OCI-LY7 (cell line): ENCODE results near the gene EIF4H. TPM values are rescaled to one million over a fixed set of nuclear protein-coding genes. Genes with fewer than 3 reads are reported as not detected.

Source experiments
- BruUV-seq: library from RNA; stranded (reverse); fragments of 400-500 nt; replicated peaks from 2 replicates; lab custom pipeline; 2021; lab: Mats Ljungman, UMichigan
- CTCF ChIA-PET: fragments of 300-600 bp; sonication (Branson Sonifier 250); formaldehyde crosslinking; loops from one replicate; lab custom pipeline; 2022; ENCODE audit warnings: antibody characterized with exemption; ENCODE audit not compliant: unreplicated experiment; lab: Charles Lee
- POLR2A ChIA-PET: fragments of 300-600 bp; sonication (Branson Sonifier 250); formaldehyde crosslinking; loops from one replicate; lab custom pipeline; 2022; ENCODE audit warnings: antibody characterized with exemption; lab: Charles Lee
- DNase-seq: peaks from one replicate; pipeline ENCODE4 v3.0.0-alpha.2; 2015; ENCODE audit warnings: low spot score
- H2AFZ ChIP-seq: fragments of 200-600 bp; sonication (generic), shearing (Covaris generic); 2 replicates; pipeline ENCODE4 v1.6.1; 2014; ENCODE audit warnings: mild to moderate bottlenecking, antibody characterized with exemption, low read length, moderate library complexity
- H3K27ac ChIP-seq: fragments of 200-600 bp; sonication (generic); 2 replicates; pipeline ENCODE4 v1.5.1; 2014; ENCODE audit warnings: mixed run types, low read depth, mild to moderate bottlenecking, moderate library complexity, low read length, inconsistent platforms; ENCODE audit not compliant: poor library complexity, severe bottlenecking
- H3K36me3 ChIP-seq: fragments of 200-600 bp; sonication (generic); 2 replicates; pipeline ENCODE4 v1.6.1; 2014; ENCODE audit warnings: mild to moderate bottlenecking, antibody characterized with exemption, low read length, moderate library complexity, mixed read lengths; ENCODE audit not compliant: insufficient read depth
- H3K4me1 ChIP-seq: fragments of 200-600 bp; sonication (generic); 2 replicates; pipeline ENCODE4 v1.5.1; 2014; ENCODE audit warnings: mild to moderate bottlenecking, low read length; ENCODE audit not compliant: insufficient read depth, poor library complexity, severe bottlenecking
- H3K4me2 ChIP-seq: fragments of 200-600 bp; sonication (generic); 2 replicates; pipeline ENCODE4 v1.6.1; 2014; ENCODE audit warnings: mild to moderate bottlenecking, low read length
- H3K4me3 ChIP-seq: fragments of 200-600 bp; sonication (generic); 2 replicates; pipeline ENCODE4 v1.5.1; 2014; ENCODE audit warnings: mild to moderate bottlenecking, low read depth, low read length; ENCODE audit not compliant: poor library complexity, severe bottlenecking
- H3K79me2 ChIP-seq: fragments of 200-600 bp; sonication (generic); 2 replicates; pipeline ENCODE4 v1.6.1; 2016; ENCODE audit warnings: low read depth, mild to moderate bottlenecking, low read length, moderate library complexity, mixed read lengths; ENCODE audit not compliant: insufficient read depth
- H3K9me2 ChIP-seq: fragments of 200-600 bp; sonication (generic); 2 replicates; pipeline ENCODE4 v1.6.1; 2016; ENCODE audit warnings: mild to moderate bottlenecking, low read length, mixed read lengths; ENCODE audit not compliant: insufficient read depth
- H3K9me3 ChIP-seq: fragments of 200-600 bp; sonication (generic); 2 replicates; pipeline ENCODE4 v1.6.1; 2014; ENCODE audit warnings: mild to moderate bottlenecking, mixed run types, low read length, mixed read lengths
- H4K20me1 ChIP-seq: fragments of 200-600 bp; sonication (generic); 2 replicates; pipeline ENCODE4 v1.6.1; 2014; ENCODE audit warnings: mild to moderate bottlenecking, antibody characterized with exemption, low read length, moderate library complexity, mixed read lengths; ENCODE audit not compliant: insufficient read depth
- EZH2phosphoT487 ChIP-seq: fragments of 200-600 bp; sonication (generic); IDR thresholded peaks from 2 replicates; pipeline ENCODE4 v1.6.1; 2018; ENCODE audit warnings: low read depth, borderline replicate concordance, mild to moderate bottlenecking, mixed run types, antibody characterized with exemption, low read length, moderate library complexity, mixed read lengths
- intact Hi-C: fragments of 100-400 bp; cut with micrococcal nuclease; formaldehyde crosslinking; loops from one replicate; pipeline ENCODE4 v1.10.0; 2022; ENCODE audit not compliant: unreplicated experiment
- total RNA-seq, 2 experiments: library from RNA; depleted of rRNA in 1 of 2; stranded (reverse); fragments of >200 nt in 1 of 2; shearing (Covaris generic) in 1 of 2; gene quantifications; 2 replicates each; pipeline ENCODE4 v1.2.3, GENCODE V29; 2014 to 2022
- TF ChIP-seq, protein P1 (sequence below): fragments of 200-600 bp; sonication (generic); conservative IDR thresholded peaks from 2 replicates; pipeline ENCODE4 v1.5.1; 2014; ENCODE audit warnings: mild to moderate bottlenecking, antibody characterized with exemption, low read length, moderate library complexity, mixed read lengths

Gene EIF4H
- total RNA-seq, 2 experiments from 2014 or later: 202 to 345 TPM

DNA sequence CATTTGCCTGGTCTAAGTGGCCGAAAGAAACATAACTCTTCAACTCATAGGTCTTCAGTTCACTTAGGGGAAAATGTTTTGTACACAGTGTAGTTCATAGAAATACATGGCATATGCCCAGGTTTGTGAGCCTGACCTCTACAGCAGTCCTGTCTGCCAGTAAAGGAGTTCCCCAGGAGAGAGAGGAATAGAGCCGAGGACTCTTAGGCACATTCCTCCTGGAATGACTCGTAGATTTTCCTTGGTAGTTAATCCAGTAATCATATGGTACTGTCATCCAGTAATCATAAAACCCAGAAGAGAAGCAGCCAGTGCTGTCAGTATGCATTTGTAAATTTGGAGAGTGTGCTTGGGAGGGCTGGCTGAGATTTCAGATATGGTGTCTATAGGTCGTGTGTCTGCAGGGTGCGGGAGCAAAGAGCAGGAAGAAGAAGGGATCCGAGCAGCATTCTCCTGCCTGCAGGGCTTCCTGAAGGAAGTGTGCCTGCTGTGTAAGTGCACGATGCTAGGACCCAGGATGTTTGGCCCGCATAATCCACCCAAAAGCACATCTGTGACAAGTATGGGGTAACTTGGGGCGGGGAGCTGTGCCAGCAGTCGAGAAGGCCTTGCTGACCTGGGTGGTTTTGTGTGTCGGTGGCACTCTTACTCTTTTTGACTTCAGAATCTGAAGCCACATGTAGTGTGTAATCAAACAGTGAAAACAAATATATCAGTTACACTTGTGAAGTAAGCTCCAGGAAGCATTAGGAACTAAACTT, 13.9 kb downstream of the EIF4H start:
- no peaks in the 10 kb centered on the region for H3K9me2 ChIP-seq
- CTCF ChIA-PET: no interaction called here
- H3K27ac ChIP-seq: no peak overlapping the region
- peaks cover 71% of the 10 kb centered on the region for H3K79me2 ChIP-seq
- no peak for DNase-seq
- H3K4me2 ChIP-seq: no peak overlapping the region
- POLR2A ChIA-PET: interaction anchor here (1.1 kb wide), 1 partner anchor 11 kb away, joined by 3 read pairs; no protein-coding TSS in a partner anchor
- peaks cover 28% of the 10 kb centered on the region for H3K4me1 ChIP-seq
- peaks cover 30% of the 10 kb centered on the region for H4K20me1 ChIP-seq
- BruUV-seq: no TSS peak
- H3K36me3 ChIP-seq: peaks cover 98% of the 10 kb centered on the region
- TF ChIP-seq, protein P1, sequence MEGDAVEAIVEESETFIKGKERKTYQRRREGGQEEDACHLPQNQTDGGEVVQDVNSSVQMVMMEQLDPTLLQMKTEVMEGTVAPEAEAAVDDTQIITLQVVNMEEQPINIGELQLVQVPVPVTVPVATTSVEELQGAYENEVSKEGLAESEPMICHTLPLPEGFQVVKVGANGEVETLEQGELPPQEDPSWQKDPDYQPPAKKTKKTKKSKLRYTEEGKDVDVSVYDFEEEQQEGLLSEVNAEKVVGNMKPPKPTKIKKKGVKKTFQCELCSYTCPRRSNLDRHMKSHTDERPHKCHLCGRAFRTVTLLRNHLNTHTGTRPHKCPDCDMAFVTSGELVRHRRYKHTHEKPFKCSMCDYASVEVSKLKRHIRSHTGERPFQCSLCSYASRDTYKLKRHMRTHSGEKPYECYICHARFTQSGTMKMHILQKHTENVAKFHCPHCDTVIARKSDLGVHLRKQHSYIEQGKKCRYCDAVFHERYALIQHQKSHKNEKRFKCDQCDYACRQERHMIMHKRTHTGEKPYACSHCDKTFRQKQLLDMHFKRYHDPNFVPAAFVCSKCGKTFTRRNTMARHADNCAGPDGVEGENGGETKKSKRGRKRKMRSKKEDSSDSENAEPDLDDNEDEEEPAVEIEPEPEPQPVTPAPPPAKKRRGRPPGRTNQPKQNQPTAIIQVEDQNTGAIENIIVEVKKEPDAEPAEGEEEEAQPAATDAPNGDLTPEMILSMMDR: no peak
- TF ChIP-seq EZH2phosphoT487: no peak
- H3K4me3 ChIP-seq: no peak overlapping the region
- intact Hi-C loops: no loop called here
- no peak overlapping the region for H2AFZ ChIP-seq
- H3K9me3 ChIP-seq: no peaks in the 10 kb centered on the region

DNA sequence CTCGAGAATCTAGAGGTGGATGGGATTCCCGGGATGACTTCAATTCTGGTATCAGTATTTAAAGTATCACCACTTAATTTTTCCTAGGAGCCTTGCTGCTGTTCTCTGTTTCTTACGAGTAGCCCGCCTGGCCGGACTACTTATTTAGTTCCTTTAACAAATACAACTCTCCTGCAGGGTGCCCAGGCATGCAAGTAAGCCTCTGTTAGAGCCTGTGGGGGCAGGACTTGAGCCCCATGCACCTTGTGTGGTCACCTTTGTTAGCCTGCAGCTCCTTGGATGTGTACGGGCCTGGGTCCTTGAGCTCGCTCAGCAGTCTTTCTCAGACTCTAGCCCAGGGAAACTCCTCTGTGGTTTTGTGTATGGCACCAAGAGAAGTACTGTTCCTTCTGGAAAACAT, 16.1 kb downstream of the EIF4H start:
- TF ChIP-seq, protein P1: no peak
- no peak for TF ChIP-seq EZH2phosphoT487
- Histone ChIP-seq H3K4me2 (no peak overlapping the region), H3K4me1 (peaks cover 7% of the 10 kb centered on the region), H3K9me2 (no peaks in the 10 kb centered on the region), H3K4me3 (no peak overlapping the region), H3K27ac (no peak overlapping the region), H4K20me1 (peaks cover 14% of the 10 kb centered on the region; the same call in 1 of the 2 replicates), H3K9me3 (no peaks in the 10 kb centered on the region), H3K79me2 (peaks cover 54% of the 10 kb centered on the region), H2AFZ (no peak overlapping the region), H3K36me3 (peaks cover 97% of the 10 kb centered on the region)
- BruUV-seq: no TSS peak
- intact Hi-C loops: no loop called here
- CTCF ChIA-PET: interaction anchor here (0.6 to 1.5 kb wide), 2 partner anchors 16 to 193 kb away, joined by 4 to 5 read pairs; no protein-coding TSS in a partner anchor
- POLR2A ChIA-PET: interaction anchor here (0.8 to 1.8 kb wide), 3 partner anchors 12 to 24 kb away, joined by 3 to 6 read pairs (median 3); no protein-coding TSS in a partner anchor
- DNase-seq: no peak

DNA sequence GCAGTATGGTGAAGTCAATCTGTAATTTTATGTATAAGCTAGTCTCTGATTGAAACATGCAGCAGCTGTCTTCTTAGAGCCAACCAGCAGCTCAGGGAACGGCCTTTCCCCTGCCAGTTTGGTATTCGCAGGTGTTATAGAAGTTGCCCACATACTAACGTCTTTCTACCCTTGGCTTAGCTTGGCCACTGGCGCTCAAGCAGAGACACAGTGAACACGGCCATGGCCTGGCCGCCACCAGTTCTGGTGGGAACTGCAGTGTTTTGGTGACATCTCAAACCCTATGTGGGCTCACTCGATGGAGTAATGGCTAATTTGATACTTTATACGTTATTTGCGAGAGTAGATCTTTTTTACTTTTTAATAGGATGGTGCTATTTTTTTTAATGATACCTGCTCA, 17.1 kb downstream of the EIF4H start:
- TF ChIP-seq EZH2phosphoT487: no peak
- TF ChIP-seq, protein P1: no peak
- no TSS peak for BruUV-seq
- Histone ChIP-seq H3K79me2 (peaks cover 44% of the 10 kb centered on the region), H3K4me2 (no peak overlapping the region), H4K20me1 (peaks cover 7% of the 10 kb centered on the region; the same call in 1 of the 2 replicates), H3K9me3 (no peaks in the 10 kb centered on the region), H3K36me3 (peaks cover 96% of the 10 kb centered on the region), H2AFZ (no peak overlapping the region), H3K4me3 (no peak overlapping the region), H3K27ac (no peak overlapping the region), H3K9me2 (no peaks in the 10 kb centered on the region), H3K4me1 (no peaks in the 10 kb centered on the region)
- intact Hi-C loops: no loop called here
- CTCF ChIA-PET: no interaction called here
- POLR2A ChIA-PET: interaction anchor here (1.8 kb wide), 1 partner anchor 13 kb away, joined by 6 read pairs; no protein-coding TSS in a partner anchor
- DNase-seq: no peak
